Islet precursor cell (in vitro differentiated cells): ENCODE data around the gene LSAMP.
"Not testable (repeated sequence)": the region's sequence is repeated elsewhere in the genome, so short reads cannot be mapped to it uniquely, and the experiment has no call there.

Source experiments
- DNase-seq: peaks from one replicate; pipeline ENCODE4 v3.0.0-alpha.2; 2018

LSAMP gene

DNA sequence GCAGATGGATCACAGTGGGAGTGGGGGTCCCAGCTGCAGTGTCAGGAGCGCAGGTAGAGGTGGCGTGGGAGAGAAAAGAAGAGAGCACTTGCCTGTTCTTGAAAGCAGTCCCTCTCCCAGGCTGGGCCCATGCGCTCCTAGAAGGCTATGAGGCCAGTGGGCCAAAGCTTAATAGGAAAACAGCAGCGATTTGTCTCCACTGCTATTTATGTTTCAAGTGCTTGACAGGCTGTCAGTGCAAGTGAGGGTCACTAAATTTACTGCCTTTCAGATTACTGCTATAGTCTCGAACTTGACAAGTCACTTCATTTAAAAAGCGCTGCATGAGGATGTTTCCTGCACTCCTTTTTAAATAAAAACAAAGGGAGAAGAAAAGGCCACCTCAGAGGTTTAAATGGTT lies 582.4 kb downstream of the LSAMP start:
- DNase-seq: no peak

- DNase-seq: no peak
Measured at GRCh38 chr3:115862099-115862498, 583.2 kb downstream of the LSAMP start.

- no peak for DNase-seq
Measured at GRCh38 chr3:115861166-115861733, 584.0 kb downstream of the LSAMP start.

GRCh38 chr3:115860766-115861165 lies 584.5 kb downstream of the LSAMP start:
- DNase-seq: no peak

DNA sequence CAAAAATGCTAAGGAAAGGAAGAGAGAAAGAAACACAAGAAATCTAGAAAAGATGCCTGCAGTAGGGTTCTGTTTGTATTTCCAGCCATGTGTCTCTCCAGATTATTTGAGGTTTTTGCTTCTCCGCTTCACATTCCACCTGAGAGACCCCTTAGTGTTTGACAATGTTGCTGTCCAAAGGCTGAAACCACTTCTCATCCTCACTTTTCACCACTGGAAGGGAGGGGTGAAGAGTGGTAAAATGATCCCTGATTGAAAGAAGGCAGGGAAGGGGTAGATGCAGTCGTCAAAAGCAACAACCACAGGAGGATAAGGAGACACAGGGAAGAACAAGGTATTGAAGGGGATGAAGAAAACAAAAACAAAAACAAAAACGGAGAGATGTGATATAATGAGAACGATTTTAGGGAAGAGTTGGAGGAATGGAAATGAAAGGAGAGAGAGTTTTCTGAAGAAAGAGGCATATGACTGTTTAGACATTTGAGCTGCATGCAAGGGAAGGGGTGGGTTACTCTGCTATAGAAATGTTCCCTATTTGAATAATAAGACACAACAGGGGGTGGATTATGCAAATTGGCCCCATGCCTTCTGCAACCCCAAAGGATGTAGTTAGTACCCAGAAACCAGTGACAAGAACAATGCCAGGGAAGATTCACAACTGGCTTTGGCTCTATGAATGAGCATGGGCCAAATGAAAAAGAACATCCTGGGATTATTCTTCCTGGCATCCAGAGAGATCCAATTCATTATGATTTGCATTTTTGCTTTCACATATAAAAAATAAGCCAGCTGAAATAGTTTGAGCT lies 586.1 kb downstream of the LSAMP start:
- DNase-seq: no peak

DNA sequence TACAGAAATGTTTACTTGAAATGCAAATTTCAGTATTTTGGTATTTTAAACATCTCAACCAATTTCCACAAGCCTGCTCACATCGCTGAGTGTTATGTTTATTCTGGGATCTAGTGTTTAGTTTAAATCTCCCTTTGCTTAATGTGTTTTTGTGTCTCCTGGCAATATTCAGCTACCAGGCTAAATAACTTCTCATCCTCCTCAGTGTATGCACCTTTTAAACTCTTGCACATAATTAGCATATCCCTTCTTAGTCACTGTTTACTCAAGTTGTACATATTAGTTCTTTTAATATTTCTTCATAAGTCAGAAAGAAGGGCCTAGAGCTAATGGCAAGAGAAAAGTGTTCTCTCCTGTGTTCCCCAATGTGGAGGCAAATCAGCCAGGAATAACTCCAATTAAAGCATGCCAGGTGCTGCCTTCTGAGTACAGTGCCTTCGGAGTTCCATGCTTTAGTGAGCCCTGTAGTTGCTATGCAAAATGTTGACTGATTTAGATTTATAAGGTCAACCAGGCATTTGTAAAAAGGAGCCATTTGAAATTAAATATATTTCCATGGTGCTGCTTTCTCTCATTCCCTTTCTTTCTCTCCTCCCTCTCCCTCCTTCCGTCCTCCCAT lies 587.7 kb downstream of the LSAMP start:
- no peak for DNase-seq

DNA sequence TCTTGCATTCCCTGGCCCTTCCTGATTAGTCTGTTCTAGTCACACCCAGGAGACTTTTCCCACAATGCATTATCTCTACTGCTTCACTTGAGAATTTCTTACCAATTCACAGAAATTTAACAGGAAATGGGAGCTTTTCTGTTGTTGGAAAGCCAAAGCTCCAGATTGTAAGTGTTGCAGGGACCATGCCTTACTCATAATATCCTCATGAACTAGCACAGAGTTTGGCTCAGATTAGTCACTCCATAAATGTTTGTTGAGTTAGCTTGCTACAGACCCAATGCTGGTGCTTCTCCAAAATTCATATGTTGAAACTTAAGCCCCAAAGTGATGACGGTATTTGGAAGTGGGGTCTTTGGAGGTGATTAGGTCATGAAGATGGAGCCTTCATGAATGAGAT lies 589.4 kb downstream of the LSAMP start:
- DNase-seq: no peak

DNA sequence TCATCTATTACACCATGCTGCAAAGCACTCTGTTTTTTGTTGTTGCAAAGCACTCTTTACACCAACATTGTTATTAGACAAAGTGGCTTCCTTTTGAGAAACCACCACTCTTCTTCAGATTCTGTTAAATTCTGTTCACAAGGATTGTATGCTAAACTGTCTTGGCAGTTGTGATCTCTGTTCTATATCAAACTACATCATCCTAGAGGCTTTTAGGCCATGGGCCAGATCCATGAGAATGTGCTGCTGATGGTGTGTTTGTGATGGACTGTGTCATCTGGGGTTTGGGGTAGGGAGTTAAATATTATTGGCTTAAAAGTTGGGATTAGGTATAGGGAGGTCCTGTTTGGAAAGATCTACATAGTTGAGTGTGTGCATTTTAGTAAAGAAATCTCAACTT lies 592.2 kb downstream of the LSAMP start:
- DNase-seq: no peak

DNA sequence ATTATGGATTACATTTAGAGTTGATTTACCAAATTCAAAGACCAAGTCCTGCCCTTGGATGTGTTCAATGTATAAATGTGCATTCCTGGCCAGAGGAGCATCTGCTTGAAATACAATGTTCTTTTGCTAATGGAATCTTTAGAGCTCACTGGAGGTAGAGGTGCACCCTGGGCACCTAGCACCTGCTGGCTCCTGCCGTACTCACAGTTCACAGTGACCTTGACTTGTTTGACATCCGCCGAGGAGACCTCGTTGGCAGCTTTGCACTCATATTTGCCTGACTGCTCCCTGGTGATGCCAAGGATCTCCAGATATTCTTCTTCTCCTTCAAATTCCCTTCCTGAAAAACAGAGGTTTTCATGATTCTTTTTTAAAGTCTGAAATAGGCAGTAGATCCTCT lies 593.0 kb downstream of the LSAMP start:
- DNase-seq: no peak

- no peak for DNase-seq
Measured at GRCh38 chr3:115851571-115851970, 593.7 kb downstream of the LSAMP start.

- no peak for DNase-seq
Measured at GRCh38 chr3:115848641-115849040, 596.6 kb downstream of the LSAMP start.

DNA sequence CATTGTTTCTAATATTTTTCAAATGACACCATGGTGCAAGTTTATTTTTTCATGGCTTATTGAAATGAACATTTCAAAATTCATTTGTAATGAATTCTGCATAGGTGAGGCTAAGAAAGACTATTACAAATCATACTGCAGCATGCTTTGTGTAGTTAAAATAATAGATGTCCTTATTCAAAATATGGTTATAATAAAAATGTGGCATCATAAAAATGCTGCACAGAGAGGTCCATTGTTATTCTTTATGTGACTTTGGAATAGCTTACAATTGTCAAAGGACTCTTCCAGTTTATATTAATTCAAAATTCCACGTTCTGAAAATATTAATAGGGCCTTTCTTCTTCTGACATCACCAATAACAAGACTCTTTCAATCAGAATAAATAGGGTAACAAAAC lies 599.3 kb downstream of the LSAMP start:
- no peak for DNase-seq

GRCh38 chr3:115844729-115845128 lies 600.6 kb downstream of the LSAMP start:
- not testable (repeated sequence) for DNase-seq

- no peak for DNase-seq
Measured at GRCh38 chr3:115843206-115843605, 602.1 kb downstream of the LSAMP start.

- DNase-seq: no peak
Measured at GRCh38 chr3:115839246-115839645, 606.0 kb downstream of the LSAMP start.

- DNase-seq: no peak
Measured at GRCh38 chr3:115838786-115839185, 606.5 kb downstream of the LSAMP start.

DNA sequence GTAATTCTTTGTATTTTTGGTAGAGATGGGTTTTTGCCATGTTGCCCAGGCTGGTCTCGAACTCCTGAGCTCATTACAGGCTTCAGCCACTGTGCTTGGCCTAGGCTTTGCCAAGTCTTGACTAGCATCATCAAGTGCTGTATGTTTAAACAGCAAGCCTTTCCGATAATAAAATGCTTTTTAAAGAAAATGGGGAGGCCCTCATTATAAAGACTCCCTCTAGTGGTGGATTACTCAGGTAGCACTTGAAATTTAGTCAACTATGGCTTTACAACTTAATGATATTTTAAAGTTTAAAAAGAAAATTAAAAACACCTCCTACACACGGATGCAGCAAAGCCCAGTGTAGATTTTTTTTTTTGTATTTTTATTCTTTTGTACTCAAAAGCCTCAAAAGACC lies 608.3 kb downstream of the LSAMP start:
- DNase-seq: no peak

DNA sequence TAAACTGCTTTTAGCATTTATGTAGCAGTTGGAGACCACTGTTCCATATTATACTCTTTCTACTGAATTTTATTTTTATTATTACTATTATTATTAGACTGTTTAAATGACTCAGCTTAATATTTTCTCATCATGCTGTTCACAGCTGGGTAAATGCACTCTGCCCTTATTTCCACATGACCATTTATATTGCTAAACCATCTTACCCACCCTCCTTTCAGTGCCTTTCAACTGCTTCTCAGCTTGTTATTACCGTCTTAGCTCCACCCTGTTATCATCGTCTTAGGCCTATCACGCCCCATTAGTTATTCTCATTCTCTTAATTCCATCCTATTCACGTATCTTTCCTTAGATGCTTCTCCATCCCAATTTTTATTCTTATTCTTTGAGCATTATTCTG lies 609.3 kb downstream of the LSAMP start:
- no peak for DNase-seq

- no peak for DNase-seq
Measured at GRCh38 chr3:115834068-115834467, 611.2 kb downstream of the LSAMP start.

GRCh38 chr3:115833074-115833473 lies 612.2 kb downstream of the LSAMP start:
- no peak for DNase-seq

DNA sequence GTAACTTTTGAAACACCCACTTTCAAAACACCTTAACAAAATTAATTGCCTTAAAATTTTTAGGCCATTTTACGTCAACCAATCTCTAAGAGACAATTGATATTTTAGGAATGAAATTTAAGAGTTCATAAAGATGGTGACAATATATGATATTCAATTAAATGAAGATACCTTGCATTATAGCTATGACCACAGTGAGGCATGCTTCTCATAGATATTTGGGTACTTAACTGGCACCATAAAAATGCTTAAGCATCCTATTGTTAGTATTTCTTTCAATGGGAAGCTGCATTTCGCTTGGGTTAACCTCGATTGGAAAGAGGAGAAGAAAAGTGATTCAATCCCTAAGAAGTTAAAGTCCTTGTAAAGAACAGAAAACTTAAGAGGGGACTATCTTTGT lies 613.0 kb downstream of the LSAMP start:
- no peak for DNase-seq

DNA sequence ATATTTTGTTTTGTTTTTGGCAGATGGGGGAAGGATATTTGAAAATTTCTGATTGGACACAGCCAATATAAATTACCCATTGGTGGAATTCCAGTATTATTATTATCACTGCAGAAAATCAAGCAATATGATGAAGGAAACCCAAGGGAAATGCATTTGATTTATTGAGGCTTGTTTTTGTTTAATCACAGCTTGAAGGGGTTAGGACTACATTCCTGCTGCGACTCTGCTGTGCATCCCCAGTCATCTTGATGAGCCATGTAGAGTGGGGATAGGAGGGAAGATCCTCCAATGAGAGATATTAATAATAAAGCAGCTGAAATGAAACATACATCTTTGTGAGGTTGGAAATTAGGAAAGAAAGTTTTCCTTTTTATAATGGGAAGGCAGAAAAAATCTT lies 613.4 kb downstream of the LSAMP start:
- DNase-seq: no peak

- DNase-seq: no peak
Measured at GRCh38 chr3:115830764-115831395, 614.4 kb downstream of the LSAMP start.

DNA sequence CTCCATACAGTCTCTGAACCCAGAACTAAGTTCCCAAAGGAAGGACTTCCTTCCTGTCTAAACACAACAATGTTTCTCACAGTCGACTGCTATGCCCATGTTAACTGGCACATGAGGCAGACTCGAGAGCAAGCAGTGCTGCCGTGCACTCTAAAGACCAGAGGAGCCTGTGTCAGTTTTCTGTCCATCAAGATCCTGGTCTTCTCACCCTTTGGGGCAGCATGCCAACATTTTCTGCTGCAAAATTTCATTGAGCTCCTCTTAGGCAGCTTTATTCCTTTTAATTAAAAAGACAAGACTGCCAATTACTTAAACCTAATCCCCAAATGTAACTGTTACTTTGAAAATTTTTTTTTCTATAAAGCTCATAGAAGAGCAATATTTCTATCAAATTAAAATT lies 616.9 kb downstream of the LSAMP start:
- DNase-seq: no peak
